ENCODE measurements around the gene CHRM4. TPM values are rescaled to one million over a fixed set of nuclear protein-coding genes. Genes with fewer than 3 reads are reported as not detected.

The CHRM4 gene
- total and polyA plus RNA-seq, 2 of the 13 experiments (the other 11 are each of a cell fraction or from before 2014, with no cell fraction given) = 0.13 to 0.21 TPM

GRCh38 chr11:46380340-46381047, 11.1 kb downstream of the CHRM4 start (continued):
- no peak for TF ChIP-seq MLXIP (CRISPR knock-in tag; IDR thresholded peaks at IDR 0.05; ENCODE audit: borderline replicate concordance)
- no peak for TF ChIP-seq MXD1 (CRISPR knock-in tag; IDR thresholded peaks at IDR 0.05)
- no peak for TF ChIP-seq ZNF101 (CRISPR knock-in tag; IDR thresholded peaks at IDR 0.05; ENCODE audit: borderline replicate concordance, low read depth)
- TF ChIP-seq ZSCAN20 (CRISPR knock-in tag; IDR thresholded peaks at IDR 0.05; ENCODE audit: borderline replicate concordance) = no peak
- peak; percentile 43 for TF ChIP-seq FOSL2 (CRISPR knock-in tag; IDR thresholded peaks at IDR 0.05)
- TF ChIP-seq ZFP91 (CRISPR knock-in tag; IDR thresholded peaks at IDR 0.05; ENCODE audit: borderline replicate concordance) = peak; percentile 57; the same call in 1 of the 2 replicates
- no peak for TF ChIP-seq DNMT1 (CRISPR knock-in tag; IDR thresholded peaks at IDR 0.05)
- TF ChIP-seq SNRNP70 (IDR thresholded peaks at IDR 0.05; ENCODE audit: low read depth, low read length) = no peak
- no peak for TF ChIP-seq FOXM1 (CRISPR knock-in tag; IDR thresholded peaks at IDR 0.05)
- no peak for TF ChIP-seq ZNF232 (CRISPR knock-in tag; IDR thresholded peaks at IDR 0.05; ENCODE audit: borderline replicate concordance)
- no peak for TF ChIP-seq ZNF253 (CRISPR knock-in tag; IDR thresholded peaks at IDR 0.05; ENCODE audit: borderline replicate concordance)
- TF ChIP-seq BCL6 (CRISPR knock-in tag; IDR thresholded peaks at IDR 0.05) = no peak
- no peak for TF ChIP-seq ZNF431 (CRISPR knock-in tag; IDR thresholded peaks at IDR 0.05; ENCODE audit: borderline replicate concordance, low read depth)
